Dermis blood vessel endothelial cell (primary cell): ENCODE data around the gene UNKL. TPM values are rescaled to one million over a fixed set of nuclear protein-coding genes. Genes with fewer than 3 reads are reported as not detected.
A peak's percentile ranks its signal among the peaks of the same experiment; 100 is the strongest.

Experiments
- DNase-seq: peaks from one replicate; pipeline ENCODE4 v3.0.0; 2010
- total RNA-seq: library from RNA; depleted of rRNA; stranded (reverse); fragments of >200 nt; gene quantifications from 2 replicates; pipeline ENCODE4 v1.2.3, GENCODE V29; 2014

The UNKL gene
- total RNA-seq, 1 donor from 2014 or later: 8.2 TPM

GRCh38 chr16:1430759-1431496, 16.4 kb upstream of the UNKL start, which contains the start of gene PERCC1:
Gene PERCC1 (plus strand): TSS chr16:1431078. CDS start chr16:1432594, 1,516 bp downstream.
- DNase-seq: no peak

- DNase-seq: no peak
Measured at GRCh38 chr16:1430214-1430758, 15.8 kb upstream of the UNKL start.

GRCh38 chr16:1429631-1430030, 15.1 kb upstream of the UNKL start:
- no peak for DNase-seq

DNA sequence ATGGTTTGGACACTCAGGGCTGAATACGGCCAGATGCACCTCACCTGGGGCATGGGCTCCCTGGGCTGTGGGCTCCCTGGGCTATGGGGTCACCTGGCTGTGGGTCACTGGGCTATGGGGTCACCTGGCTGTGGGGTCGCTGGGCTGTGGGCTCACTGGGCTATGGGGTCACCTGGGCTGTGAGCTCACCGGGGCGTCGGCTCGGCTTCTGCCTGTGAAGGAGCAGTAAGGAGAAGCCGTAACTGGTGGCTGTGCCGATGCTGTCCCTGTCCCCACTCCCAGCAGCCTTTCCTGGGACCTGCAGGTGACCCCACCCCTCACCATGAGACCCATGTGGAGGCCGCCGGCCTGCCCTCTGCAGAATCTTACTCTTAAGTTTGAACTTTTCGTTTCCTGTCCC, 14.5 kb upstream of the UNKL start:
- DNase-seq: no peak

GRCh38 chr16:1428511-1428910, 14.0 kb upstream of the UNKL start:
- peak; percentile 64 for DNase-seq

- DNase-seq: no peak
Measured at GRCh38 chr16:1427473-1428461, 13.3 kb upstream of the UNKL start.

DNA sequence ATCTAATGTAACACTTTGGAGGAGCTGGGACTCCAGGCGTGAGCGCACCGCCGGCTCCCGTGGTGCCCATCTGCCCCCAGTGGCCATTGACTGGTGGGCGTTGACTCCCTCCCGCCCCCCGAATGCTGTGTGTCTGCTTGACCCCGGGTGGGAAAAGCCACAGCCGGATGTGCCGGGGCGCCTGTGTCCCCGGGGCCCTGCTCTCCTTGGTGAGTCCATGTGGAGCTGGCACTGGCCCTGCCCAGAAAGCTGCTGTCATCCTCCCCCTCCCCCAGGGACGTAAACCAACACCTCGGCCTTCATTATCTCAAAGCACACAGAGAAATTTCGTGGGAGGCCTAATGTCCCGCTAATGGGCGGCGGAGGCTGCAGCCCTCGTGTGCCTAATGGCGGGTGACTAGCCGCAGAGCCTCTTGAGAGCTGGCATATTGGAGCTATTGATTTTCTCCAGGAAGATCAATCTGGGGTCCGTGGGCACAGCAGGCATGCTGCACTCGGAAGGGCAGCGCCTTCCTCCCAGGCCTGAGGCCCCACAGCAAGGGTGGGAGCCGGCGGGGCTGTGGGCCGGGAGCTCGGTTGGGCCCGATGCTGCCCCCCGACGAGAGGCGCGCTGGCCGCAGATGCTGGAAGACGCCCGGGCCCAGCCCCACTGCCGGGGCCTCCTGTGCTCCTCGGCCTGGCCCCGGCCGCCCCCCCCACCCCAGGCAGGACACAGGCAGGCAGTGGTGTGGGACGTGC, 12.4 kb upstream of the UNKL start:
- no peak for DNase-seq

GRCh38 chr16:1425616-1426370, 11.3 kb upstream of the UNKL start:
- DNase-seq: no peak

GRCh38 chr16:1424028-1424427, 9.5 kb upstream of the UNKL start:
- DNase-seq: no peak

DNA sequence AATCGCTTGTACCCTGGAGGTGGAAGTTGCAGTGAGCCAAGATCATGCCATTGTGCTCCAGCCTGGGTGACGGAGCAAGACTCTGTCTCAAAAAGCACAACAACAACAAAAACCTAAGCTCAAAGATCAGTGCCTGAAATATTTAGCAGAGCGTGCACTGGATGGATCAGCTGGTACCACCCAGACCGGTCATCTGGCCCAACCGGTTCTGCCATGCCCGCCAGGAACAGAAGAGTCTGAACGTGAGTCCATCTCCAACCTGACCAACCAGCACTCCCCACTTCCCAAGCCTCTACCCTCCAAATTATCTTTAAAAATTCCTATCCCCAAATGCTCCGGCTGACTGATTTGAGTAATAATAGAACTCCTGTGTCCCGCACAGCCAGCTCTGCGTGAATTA, 7.6 kb upstream of the UNKL start:
- DNase-seq: no peak

GRCh38 chr16:1420111-1420539, 5.6 kb upstream of the UNKL start:
- DNase-seq: peak; percentile 16

- no peak for DNase-seq
Measured at GRCh38 chr16:1416521-1416941, 2.0 kb upstream of the UNKL start.

- peak; percentile 74 for DNase-seq
Measured at GRCh38 chr16:1413684-1414531, 596 bp downstream of the UNKL start.

- DNase-seq: no peak
Measured at GRCh38 chr16:1412847-1413246, 1.7 kb downstream of the UNKL start.

DNA sequence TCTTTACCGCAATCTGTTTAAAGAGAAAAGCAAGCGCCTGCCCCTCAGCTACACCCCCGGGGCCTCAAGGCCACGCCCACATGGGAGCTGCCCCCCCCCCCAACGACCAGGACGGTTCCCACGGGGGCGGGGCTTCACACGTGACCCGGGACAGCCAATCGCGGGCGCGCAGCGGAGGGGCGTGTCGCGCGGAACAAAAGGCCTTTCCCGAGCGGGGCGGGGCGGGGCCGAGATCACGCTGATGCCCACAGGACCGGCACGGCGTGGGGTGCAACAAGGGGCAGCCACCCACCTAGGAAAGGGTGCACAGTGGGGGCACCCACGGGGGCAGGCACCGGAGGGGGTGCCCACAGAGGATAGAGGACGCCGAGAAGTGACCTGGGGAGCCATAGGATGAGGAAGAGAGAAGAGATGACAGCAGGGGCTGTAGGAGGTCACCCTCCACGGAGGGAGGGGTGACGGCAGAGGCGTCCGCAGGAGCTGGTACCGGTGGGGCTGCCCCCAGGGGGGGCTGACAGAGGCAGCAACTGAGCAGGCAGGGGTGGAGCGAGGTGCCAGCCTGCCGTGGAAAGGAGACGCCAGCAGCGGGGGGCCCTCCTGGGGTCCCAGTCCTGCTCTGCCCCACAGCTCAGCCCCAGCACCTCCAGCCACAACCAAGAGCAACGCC, 6.2 kb downstream of the UNKL start:
- DNase-seq: peak; percentile 95

DNA sequence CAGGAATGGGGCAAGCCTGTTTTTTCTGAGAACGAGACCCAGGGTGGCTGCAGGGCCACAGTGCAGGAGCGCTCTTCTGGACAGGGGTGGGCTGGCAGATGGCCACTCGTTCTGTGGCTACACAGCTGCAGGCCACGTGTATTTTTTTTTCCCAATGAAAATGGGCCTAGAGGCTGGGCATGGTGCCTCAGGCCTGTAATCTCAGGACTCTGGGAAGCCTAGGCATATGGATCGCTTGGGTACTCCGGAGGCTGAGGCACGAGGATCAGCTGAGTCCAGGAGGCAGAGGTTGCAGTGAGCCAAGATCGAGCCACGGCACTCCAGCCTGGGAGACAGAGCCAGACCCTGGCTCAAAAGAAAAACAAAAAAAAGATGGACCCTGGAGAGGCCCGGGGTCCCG, 6.8 kb downstream of the UNKL start:
- DNase-seq: peak; percentile 7

- DNase-seq: no peak
Measured at GRCh38 chr16:1403733-1404132, 10.8 kb downstream of the UNKL start.

- no peak for DNase-seq
Measured at GRCh38 chr16:1403036-1403435, 11.5 kb downstream of the UNKL start.

- DNase-seq: no peak
Measured at GRCh38 chr16:1401758-1402154, 12.7 kb downstream of the UNKL start.
